ENCODE measurements around the gene NR4A1.
A peak's percentile ranks its signal among the peaks of the same experiment; 100 is the strongest.

The NR4A1 gene

GRCh38 chr12:52037248-52037861 is 13.9 kb upstream of the NR4A1 start:
- TF ChIP-seq SIN3A (IDR thresholded peaks at IDR 0.05; ENCODE audit: borderline replicate concordance, insufficient read depth, low read length) = no peak

GRCh38 chr12:52038447-52038846 is 12.8 kb upstream of the NR4A1 start:
- no peak for TF ChIP-seq SIN3A (IDR thresholded peaks at IDR 0.05; ENCODE audit: borderline replicate concordance, insufficient read depth, low read length)
- TF ChIP-seq FOXP2 (optimal IDR thresholded peaks at IDR 0.05; ENCODE audit: borderline replicate concordance, extremely low read depth, extremely low read length, insufficient read depth) = no peak
- TF ChIP-seq TAF1 (IDR thresholded peaks at IDR 0.05; ENCODE audit: borderline replicate concordance, insufficient read depth, low read length) = no peak
- TF ChIP-seq POLR2AphosphoS5 (IDR thresholded peaks at IDR 0.05; ENCODE audit: low read depth, low read length) = no peak
- no peak for TF ChIP-seq REST (IDR thresholded peaks at IDR 0.05; ENCODE audit: insufficient read depth in 1 of 2, low read depth in 2 of 2, low read length in 2 of 2)

GRCh38 chr12:52041035-52041434 is 10.2 kb upstream of the NR4A1 start:
- TF ChIP-seq FOXP2 (optimal IDR thresholded peaks at IDR 0.05; ENCODE audit: borderline replicate concordance, extremely low read depth, extremely low read length, insufficient read depth) (no peak), TAF1 (IDR thresholded peaks at IDR 0.05; ENCODE audit: borderline replicate concordance, insufficient read depth, low read length) (no peak), SIN3A (IDR thresholded peaks at IDR 0.05; ENCODE audit: borderline replicate concordance, insufficient read depth, low read length) (no peak), REST (IDR thresholded peaks at IDR 0.05; ENCODE audit: insufficient read depth in 1 of 2, low read depth in 2 of 2, low read length in 2 of 2) (no peak), POLR2AphosphoS5 (IDR thresholded peaks at IDR 0.05; ENCODE audit: low read depth, low read length) (no peak)

GRCh38 chr12:52041695-52042123 is 9.5 kb upstream of the NR4A1 start:
- TF ChIP-seq TAF1 (IDR thresholded peaks at IDR 0.05; ENCODE audit: borderline replicate concordance, insufficient read depth, low read length) (no peak), SIN3A (IDR thresholded peaks at IDR 0.05; ENCODE audit: borderline replicate concordance, insufficient read depth, low read length) (no peak), REST (IDR thresholded peaks at IDR 0.05; ENCODE audit: insufficient read depth in 1 of 2, low read depth in 2 of 2, low read length in 2 of 2) (peak; percentile 88 to 91), POLR2AphosphoS5 (IDR thresholded peaks at IDR 0.05; ENCODE audit: low read depth, low read length) (no peak), FOXP2 (optimal IDR thresholded peaks at IDR 0.05; ENCODE audit: borderline replicate concordance, extremely low read depth, extremely low read length, insufficient read depth) (no peak)

GRCh38 chr12:52042706-52043385 is 8.4 kb upstream of the NR4A1 start:
- no peak for TF ChIP-seq REST (IDR thresholded peaks at IDR 0.05; ENCODE audit: insufficient read depth in 1 of 2, low read depth in 2 of 2, low read length in 2 of 2)
- TF ChIP-seq SIN3A (IDR thresholded peaks at IDR 0.05; ENCODE audit: borderline replicate concordance, insufficient read depth, low read length) = no peak

Data from PFSK-1 (cell line).